Transverse colon (tissue), 4 donors: ENCODE results near the gene ENDOG.

Experiments used
- CTCF ChIP-seq, 5 experiments: fragments of 200-600 bp in 3 of 5; fragments of 450-650 bp in 2 of 5; sonication (generic) in 3 of 5; IDR thresholded peaks; 1 replicate in 2 of 5; 2 replicates in 3 of 5; pipeline ENCODE4 v1.5.1; 2016 to 2017; ENCODE audit warnings: antibody characterized with exemption in 5 of 5, inconsistent platforms in 3 of 5, mild to moderate bottlenecking in 2 of 5, moderate library complexity in 1 of 5
- POLR2A ChIP-seq: fragments of 450-650 bp; IDR thresholded peaks from one replicate; pipeline ENCODE4 v1.6.1; 2016; ENCODE audit warnings: antibody characterized with exemption, mild to moderate bottlenecking, moderate library complexity
- POLR2AphosphoS5 ChIP-seq, 3 donors: sonication (generic); formaldehyde crosslinking; IDR thresholded peaks; one replicate each; pipeline ENCODE4 v1.6.1; 2016; ENCODE audit warnings: antibody characterized with exemption in 3 of 3

DNA sequence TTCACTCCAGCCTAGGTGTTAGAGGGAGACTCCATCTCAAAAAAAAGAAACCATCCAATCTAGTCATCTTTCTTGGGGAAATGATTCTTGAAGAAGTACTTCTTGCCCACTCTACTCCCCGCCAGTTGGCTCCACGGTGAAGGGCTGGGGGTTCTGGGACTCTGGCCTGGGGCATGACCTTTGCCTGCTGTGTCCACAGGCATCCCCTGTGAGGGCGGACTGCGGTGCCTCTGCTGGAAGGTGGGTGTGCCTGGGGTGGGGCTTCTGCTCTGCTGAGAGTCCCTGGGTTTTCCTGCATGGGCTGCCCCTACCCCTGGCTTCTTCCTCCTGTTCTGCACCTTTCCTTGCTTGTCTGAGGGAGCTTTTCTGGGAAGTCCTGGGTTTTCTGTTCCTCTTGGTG lies 27.8 kb upstream of the ENDOG start:
- TF ChIP-seq CTCF (IDR thresholded peaks at IDR 0.05) (no peak), POLR2AphosphoS5 (IDR thresholded peaks at IDR 0.05) (no peak), POLR2A (no peak)
